Prostate gland (tissue), 2 donors: Measurements from ENCODE around the gene ZCCHC7.

Experiments used
- POLR2A ChIP-seq: fragments of 450-650 bp; IDR thresholded peaks from one replicate; pipeline ENCODE4 v1.6.1; 2016; ENCODE audit warnings: antibody characterized with exemption, mild to moderate bottlenecking
- POLR2AphosphoS5 ChIP-seq: sonication (generic); formaldehyde crosslinking; IDR thresholded peaks from one replicate; pipeline ENCODE4 v1.6.1; 2017; ENCODE audit warnings: antibody characterized with exemption
- TF ChIP-seq, protein P1 (sequence below), 4 experiments: fragments of 200-600 bp in 2 of 4; fragments of 450-650 bp in 2 of 4; sonication (generic) in 2 of 4; IDR thresholded peaks; 1 replicate in 3 of 4; 2 replicates in 1 of 4; pipeline ENCODE4 v1.5.1; 2016 to 2019; ENCODE audit warnings: antibody characterized with exemption in 4 of 4, mild to moderate bottlenecking in 2 of 4, moderate library complexity in 2 of 4

DNA sequence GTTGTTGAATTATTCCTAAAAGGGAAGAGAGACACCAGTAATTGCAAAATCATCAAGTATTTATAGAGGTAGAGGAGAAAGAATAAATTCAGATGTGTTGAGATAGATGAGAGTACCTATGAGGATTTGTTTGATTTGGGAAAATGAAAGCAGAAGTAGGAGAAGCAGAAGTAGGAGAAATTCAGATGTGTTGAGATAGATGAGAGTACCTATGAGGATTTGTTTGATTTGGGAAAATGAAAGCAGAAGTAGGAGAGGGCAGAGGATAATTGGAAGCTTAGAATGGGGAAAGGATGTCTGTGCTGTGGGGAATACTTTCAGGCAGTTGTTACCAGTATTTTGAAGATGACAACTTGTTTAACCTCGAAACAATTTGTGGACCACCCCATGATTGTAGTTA, 35.1 kb upstream of the ZCCHC7 start:
- TF ChIP-seq, protein P1, sequence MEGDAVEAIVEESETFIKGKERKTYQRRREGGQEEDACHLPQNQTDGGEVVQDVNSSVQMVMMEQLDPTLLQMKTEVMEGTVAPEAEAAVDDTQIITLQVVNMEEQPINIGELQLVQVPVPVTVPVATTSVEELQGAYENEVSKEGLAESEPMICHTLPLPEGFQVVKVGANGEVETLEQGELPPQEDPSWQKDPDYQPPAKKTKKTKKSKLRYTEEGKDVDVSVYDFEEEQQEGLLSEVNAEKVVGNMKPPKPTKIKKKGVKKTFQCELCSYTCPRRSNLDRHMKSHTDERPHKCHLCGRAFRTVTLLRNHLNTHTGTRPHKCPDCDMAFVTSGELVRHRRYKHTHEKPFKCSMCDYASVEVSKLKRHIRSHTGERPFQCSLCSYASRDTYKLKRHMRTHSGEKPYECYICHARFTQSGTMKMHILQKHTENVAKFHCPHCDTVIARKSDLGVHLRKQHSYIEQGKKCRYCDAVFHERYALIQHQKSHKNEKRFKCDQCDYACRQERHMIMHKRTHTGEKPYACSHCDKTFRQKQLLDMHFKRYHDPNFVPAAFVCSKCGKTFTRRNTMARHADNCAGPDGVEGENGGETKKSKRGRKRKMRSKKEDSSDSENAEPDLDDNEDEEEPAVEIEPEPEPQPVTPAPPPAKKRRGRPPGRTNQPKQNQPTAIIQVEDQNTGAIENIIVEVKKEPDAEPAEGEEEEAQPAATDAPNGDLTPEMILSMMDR (IDR thresholded peaks at IDR 0.05): no peak
- TF ChIP-seq POLR2AphosphoS5 (no peak), POLR2A (no peak)
